T-helper 2 cell treated with Interferon-gamma antibody and Interleukin-4, amounts not matched to agents 100 ng/mL and 5 ng/mL, for 36 hours (primary cell): Measurements from ENCODE around the gene SCG2. TPM values are rescaled to one million over a fixed set of nuclear protein-coding genes. Genes with fewer than 3 reads are reported as not detected.

ENCODE experiments used
- intact Hi-C: fragments of 100-400 bp; cut with micrococcal nuclease; formaldehyde crosslinking; loops from one replicate; pipeline ENCODE4 v1.15.1; 2023
- total RNA-seq: library from RNA; stranded (reverse); gene quantifications from 2 replicates; pipeline ENCODE4 v1.2.3, GENCODE V29; 2022

SCG2 gene, protein sequence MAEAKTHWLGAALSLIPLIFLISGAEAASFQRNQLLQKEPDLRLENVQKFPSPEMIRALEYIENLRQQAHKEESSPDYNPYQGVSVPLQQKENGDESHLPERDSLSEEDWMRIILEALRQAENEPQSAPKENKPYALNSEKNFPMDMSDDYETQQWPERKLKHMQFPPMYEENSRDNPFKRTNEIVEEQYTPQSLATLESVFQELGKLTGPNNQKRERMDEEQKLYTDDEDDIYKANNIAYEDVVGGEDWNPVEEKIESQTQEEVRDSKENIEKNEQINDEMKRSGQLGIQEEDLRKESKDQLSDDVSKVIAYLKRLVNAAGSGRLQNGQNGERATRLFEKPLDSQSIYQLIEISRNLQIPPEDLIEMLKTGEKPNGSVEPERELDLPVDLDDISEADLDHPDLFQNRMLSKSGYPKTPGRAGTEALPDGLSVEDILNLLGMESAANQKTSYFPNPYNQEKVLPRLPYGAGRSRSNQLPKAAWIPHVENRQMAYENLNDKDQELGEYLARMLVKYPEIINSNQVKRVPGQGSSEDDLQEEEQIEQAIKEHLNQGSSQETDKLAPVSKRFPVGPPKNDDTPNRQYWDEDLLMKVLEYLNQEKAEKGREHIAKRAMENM
- total RNA-seq, result not detected in 2 replicates

DNA sequence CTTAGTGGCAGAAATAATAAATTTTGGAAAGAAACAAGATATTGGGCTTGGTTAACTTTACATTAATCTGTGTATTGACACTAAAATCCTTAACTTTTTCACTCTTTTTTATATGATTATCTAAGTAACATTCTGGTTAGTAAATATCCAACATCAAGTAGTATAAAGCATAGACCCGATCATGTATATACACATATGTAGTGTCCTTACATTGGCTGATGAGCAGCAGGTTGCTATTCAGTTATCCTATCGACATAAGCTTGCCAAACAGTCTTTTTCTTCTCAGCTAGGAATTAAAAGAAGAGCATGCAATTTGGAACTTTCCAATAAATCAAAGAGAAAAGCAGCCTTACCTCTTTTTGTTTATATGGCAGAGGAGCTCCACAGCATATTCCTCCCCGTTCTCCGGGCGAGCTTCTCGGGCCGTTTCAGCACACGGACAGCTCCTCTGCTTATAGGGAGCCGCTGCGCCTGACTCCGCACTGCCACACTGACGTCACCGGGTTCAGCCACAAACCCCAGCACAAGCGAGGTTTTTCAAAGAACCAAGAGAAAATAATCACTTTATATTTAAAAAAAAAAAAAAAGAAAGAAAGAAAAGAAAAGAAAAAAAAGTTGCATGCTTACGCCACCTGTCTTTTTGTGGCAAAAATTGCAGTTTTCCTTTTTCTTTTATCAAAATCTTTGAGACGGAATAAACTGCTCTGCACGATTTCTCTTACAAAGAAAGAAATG is at the start of gene SCG2:
TSS of gene SCG2 (minus strand) at position 430 of the 735 bp plus-strand sequence. CDS start 3,079 bp downstream, outside the sequence.
- intact Hi-C loops, result loop anchor here (2.0 to 5.0 kb wide), 2 partner anchors 145 to 631 kb away; no protein-coding TSS in a partner anchor

DNA sequence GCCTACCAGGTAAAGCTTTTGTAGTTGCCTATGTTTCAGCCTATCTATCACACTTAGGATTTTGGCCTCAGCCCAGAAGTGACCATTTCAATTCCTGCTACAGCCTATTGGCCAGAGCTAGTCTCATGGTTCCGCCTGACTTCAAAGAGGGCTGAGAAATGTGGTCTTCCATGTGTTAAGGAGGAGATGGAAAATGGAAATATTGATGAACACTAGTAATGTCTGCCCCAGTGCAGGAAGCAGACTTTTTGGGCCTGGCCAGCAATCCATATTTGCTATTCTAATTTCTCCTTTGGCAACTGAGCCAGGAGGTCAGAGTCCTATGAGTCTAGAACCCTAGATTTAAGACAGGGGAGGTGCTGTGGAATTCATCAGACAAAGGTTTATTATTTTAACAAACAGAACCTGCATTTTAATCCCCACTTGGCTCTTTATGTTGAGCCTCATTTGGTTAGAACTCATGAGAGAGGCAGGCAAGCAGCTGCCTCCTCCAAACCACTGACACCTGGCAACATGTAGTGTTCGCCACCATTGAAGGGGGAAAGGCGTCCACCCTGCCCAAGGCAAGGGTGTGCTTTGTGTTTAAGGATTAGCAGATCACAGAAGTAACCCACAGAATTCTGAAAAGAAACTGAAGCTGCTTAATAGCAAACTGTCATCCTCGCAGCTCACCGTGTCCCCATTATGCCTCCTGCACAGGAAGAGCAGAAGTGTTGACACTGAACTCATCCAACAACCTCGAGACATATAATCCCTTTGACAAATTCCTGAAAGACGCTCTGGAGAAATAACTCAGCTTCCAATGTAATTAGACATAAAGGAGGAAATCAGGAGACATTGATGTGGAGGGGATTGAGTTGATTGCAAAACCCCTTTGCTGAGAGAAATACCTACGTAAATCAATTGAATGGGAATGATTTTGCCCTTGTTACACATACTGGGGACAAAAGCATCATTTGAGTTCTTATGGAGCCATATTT is 47.7 kb upstream of the SCG2 start:
- intact Hi-C loops, result no loop called here

DNA sequence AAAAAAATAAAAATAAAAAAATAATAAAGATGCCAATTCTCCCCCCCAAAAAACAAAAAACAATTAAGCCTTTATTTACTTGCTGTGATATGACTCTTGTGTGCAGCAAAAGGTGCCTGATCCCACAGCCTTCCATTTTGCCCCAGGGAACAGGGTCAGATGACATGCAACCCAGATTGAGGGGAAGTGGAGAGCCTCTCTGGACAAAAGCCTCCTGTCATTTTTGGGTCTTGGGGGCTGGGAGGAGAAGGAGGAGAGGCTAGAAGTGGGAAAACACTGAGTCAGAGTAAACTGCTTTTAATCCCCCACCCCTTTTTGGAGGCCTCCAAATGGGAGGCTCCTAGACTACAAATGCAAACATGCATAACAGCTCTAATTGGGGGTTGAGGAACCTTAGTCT is 46.6 kb upstream of the SCG2 start:
- intact Hi-C loops, result no loop called here

DNA sequence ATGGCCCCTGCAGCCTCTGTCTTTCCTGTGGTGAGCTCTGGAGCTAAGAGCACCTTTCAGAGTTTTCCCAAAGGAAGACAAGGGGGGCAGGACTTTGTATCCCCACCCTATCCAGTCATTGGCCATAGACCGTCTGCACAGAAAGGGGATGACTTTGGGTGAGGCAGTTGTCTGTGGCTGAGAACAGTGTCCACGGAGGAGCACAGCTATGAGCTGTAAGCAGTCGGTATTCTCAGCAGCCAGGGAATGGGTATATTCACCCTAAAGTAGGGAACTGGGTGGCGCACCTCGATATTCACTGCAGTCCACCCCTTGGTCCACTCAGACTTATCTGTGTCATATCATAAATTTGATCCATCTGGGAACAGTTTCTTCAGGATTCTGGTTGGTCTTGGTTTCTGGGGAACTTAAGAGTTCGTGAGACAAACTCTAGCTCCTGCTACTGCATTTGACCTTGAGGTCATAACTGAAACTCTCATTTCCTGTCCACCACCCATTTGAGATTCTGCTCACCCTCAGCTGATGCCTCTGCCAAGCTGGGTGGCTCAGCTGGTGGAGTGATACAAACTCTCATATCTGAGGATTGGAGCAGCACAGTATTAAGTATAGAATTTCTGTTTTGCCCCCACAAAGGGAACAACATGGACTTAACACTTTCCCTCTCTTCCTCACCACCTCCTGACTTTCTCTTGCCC is 45.2 kb upstream of the SCG2 start:
- intact Hi-C loops, result no loop called here

DNA sequence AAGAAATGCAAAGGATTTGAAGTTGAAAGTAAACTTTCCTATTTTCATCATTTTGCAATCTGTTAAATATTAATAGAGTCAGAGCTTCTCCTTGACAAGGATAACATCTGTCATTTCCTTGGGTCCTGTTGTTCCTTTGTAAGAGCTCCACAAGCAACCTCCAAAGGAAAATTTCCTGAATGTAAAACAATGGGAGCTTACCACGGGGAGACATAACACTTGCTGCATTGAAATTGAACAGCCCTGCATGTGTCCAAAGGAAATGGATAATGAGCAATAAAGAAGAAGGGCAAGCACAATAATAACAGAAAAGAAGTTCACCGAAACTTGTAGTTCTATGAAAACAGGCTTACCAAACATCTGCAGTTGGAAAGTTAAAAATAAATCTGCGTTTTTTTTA is 42.0 kb upstream of the SCG2 start:
- intact Hi-C loops, result no loop called here

DNA sequence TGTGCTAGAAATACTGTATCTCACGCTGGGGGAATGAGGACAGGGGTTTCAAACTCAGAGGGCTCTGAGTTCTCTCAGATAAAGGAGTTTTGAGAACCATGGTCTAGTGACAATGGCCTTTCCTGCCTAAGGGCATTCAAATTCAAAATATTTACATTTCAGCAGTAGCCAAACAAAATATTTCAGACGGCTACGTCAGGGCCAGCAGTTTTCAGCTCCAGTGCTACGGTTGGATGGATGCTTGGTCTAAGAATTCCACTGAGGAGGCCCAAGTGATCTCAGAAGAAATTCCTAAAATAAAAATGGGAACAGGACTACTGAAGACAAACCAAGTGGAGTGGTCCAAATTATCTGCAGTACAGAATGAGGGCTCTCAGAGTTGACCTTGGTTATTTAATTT is 41.1 kb upstream of the SCG2 start:
- intact Hi-C loops, result no loop called here

DNA sequence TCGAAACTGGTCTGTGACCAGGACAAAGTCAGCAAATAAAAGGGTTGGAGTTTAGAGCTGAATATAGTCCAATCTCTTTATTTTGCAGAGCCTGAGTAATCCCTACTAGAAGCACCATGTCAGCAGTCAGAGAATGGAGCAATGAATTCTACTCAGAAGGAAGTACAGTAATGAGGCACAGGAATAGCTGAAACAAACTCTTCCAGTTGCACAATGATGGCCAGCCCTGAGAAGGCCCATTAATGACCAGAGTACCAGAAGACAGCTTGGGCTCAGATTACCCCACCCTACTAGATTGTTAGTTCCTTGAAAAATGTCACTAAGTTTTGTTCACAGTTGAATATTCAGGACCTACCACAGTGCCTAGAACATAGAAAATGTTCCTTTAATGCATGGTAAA is 40.3 kb upstream of the SCG2 start:
- intact Hi-C loops, result no loop called here

DNA sequence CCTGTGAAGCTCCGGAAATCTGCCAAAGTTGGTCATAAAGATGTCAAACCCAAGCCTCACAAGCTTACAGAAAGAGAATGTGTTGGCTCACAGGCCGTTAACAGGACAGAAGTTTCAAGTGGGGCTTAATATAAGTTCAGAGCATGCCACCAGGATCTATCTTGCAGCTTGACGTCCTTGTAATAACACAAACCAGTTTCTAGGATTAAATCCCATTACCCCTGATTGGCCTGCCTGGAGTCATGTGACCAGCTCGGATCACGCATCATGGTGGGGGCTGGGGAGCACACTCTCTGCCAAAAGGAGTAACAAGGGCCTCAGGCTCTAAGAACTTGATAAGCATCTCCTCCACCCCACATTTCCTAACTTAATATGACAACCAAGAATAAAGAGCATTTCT is 38.9 kb upstream of the SCG2 start:
- intact Hi-C loops, result no loop called here

DNA sequence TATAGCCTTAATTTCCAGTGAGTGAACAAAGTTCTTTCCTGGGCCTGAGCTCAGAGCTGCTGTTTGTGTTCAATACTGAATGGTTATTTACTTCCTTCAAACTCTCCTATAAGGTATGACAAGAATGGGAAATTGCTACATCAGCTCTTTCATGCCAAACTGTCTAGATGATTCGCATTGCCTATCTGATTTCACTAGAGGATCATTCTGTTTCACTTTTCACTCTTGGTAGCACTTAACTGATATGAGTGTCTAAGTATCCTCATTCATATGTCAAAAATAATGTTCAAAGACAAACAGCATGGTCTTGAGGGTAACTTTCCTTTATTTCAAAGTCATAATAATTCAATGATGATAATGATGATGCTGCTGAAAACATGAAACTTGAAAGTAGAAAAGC is 32.9 kb upstream of the SCG2 start:
- intact Hi-C loops, result no loop called here

DNA sequence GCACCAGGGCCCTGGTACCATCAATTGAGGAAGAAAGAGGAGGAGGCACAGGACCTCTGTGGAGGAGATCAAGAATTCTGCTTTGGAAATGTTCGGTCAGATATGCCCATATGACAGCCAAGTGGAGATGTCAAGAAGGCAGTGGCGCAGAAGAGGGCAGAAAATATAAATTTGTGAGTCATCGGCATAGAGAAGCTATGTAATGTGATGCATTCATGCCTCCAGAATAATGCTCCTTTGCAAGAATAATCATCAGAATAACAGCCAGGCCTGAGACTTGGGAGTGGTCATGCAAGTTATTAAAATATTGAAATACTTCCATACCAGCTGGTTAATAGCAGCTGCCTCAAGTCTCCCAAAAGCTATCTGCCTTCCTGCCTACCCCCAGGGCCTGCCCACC is 32.1 kb upstream of the SCG2 start:
- intact Hi-C loops, result no loop called here

DNA sequence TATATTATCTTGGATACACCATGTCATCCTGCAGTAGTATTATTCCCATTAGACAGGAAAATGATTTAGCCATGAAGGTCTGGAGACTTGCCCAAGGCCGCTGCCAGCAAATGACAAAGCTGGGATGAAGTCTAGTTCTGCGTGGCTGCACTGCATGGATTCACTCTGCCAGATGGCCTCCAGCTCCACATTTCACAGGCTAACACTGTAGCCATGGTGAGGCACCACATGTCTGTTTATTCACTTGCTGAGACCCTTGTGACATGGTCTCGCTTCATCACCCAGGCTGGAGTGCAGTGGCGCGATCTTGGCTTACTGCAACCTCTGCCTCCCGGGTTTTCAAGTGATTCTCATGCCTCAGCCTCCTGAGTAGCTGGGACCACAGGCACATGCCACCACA is 31.5 kb upstream of the SCG2 start:
- intact Hi-C loops, result no loop called here

DNA sequence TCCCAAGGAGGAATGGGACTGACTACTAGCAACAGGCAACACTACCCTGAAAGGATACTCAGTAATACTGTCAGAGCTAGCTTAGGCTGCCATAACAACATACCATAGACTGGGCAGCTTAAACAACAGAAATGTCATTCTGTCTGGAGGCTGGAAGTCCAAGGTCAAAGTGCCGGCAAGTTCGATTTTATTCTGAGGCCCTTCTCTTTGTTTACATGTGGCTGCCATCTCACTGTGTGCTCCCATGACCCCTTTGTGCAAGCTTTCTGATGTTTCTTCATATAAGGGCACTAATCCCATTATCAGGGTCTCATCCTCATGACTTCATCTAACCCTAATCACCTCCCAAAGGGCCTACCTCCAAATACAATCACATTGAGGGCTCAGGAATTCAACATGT is 30.7 kb upstream of the SCG2 start:
- intact Hi-C loops, result no loop called here

DNA sequence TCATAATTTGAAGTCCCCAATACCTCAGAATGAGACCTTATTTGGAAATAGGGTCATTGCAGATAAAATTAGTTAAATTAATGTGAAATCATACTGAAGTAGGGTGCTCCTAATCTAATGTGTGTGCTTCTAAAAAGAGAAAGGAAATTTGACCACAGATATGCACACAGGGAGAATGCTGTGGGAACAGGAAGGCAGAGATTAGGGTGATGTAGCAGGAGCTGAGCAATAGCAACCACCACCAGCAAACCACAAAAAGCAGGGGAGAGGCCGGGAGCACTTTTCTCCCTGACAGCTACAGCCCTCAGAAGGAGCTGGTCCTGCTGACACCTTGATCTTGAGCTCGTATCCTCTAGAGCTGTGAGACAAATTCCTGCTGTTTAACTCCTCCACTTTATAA is 24.6 kb upstream of the SCG2 start:
- intact Hi-C loops, result no loop called here

DNA sequence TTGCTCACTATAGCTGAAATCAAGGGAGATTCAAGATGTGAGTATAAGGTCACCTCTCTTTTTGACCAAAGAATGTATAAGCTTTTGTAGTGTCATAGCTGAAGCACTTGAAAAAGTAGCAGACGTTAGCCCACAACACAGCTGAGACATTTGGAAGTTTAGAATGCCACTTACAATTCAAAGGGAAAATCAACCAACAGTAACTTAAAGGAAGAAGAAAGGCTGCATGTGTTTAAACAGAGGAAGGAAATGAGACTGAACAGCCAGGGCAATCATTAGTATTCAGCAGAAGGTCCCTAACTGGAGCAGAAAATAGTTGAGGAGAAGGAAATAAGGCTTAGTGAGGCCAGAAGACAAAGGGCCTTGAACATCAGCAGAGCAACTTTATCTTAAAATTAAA is 23.5 kb upstream of the SCG2 start:
- intact Hi-C loops, result no loop called here

DNA sequence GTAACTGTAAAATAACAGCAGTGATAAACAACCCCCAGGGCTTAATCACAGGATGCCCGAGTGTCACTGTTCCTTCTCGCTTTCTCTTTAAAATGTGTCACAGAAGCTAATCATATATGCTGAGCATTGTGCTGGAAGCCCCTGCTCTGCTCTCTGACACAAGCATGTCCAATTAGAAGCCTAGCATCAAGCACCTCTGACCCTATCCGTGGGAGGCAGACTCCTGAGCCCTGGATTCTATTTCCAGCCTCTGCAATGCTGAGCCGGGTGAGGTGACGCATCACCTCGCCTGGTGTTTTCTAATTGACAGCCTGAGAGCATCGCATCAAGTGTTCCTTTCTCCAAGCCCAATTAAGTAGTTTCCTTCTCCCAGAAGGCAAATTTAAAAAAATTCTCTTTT is 19.7 kb upstream of the SCG2 start:
- intact Hi-C loops, result no loop called here

DNA sequence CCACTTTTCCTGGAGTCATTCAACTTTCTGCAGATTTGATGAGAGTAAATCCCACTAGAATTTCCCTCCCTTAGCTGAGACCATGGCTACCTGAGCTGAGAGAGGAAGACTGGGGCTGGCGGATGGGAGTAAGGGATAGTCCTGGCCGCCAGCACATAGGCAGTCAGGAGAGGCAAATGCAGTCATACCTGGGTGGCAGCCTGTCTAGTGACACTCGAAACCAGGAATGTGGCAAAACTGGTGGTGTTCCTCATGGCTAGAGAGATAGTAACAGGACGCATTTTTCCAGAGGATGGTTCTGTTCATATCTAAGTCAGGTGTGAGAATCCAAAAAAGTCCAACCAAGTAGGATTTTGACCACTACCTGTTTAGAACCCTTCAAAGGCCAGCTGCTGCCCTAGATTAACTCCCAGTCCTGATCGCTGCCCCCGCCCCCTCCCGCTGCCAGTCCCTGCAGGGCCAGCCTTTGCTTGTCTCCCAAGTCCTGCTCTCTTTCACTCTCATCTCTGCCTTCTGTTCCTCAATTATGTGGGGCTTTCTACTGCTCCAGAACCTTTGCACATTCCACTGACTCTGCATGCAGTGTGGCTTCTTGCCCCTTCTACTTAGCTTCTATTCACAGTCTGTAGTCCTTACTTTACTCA is 17.4 kb upstream of the SCG2 start:
- intact Hi-C loops, result no loop called here

DNA sequence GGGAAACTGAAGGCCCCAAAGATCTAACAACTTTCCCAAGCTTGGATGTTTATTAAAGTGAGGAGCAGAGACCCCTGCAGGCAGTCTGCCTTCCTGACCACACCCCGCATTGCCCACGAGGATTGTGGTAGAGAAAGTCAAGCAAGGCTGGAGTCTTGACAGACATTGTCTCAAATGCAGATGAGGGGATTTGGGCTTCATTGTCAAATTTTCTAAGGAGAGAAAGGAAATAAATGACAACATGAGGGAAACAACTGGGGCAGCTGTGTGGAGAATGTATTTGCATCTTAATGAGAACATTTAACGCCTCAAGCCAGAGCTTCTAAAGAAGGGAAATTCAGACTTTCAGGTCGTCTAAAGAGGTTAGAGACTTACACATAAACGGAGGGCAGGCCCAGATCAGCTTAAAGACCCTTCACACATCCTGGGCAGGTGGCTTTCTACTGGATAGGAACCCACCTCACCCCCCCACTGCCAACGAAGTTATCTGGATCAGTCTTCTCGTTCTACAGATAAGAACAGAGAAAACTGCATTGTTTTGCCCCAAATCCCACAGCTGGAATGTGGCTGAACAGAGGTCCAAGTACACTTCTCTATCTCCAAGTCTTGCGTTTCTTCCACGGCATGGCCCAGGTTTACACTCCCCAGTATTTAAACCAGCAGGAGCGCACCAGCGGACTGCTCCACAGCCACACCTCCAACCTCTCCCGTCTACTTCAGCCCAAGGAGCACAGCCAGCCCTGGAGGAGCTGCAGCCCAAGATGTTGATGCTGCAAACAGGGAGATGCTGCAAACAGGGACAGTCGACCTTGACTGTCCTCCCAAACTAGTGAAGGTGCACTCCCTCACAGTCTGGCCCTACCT is 16.2 kb upstream of the SCG2 start:
- intact Hi-C loops, result no loop called here

DNA sequence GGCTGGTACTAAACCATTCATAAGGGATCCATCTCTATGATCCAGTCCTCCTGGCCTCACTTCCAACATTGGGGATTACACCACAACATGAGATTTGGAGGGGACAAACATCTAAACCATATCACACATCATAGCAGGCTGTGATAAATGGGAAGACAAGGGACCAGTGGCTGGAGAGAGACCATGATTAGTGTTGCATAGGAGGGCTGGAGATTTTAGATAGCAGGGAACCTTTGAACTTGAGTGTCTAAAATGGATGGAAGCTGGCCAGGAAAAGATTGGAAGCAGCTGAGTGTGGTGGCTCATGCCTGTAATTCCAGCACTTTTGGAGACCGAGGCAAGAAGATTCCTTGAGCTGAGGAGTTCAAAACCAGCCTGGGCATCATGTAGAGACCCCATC is 12.4 kb upstream of the SCG2 start:
- intact Hi-C loops, result no loop called here
